Kidney (tissue), 14 donors: Measurements from ENCODE around the gene IL1RAP. TPM values are rescaled to one million over a fixed set of nuclear protein-coding genes. Genes with fewer than 3 reads are reported as not detected.

Experiments
- DNase-seq, 5 donors: peaks; one replicate each; pipeline ENCODE4 v3.0.0-alpha.2; 2013 to 2020
- FAIRE-seq: peaks from 2 replicates; lab custom pipeline; 2012; peaks lifted over from hg19 to GRCh38; lab: Jason Lieb, UNC
- H3K27ac ChIP-seq, 2 donors: one replicate each; pipeline ENCODE4 v1.7.0; 2013; ENCODE audit warnings: low read depth in 2 of 2, low read length in 2 of 2, inconsistent platforms in 1 of 2
- H3K27me3 ChIP-seq: one replicate; pipeline ENCODE4 v1.7.1; 2013; ENCODE audit warnings: low read length, inconsistent platforms; ENCODE audit not compliant: control insufficient read depth, insufficient read depth
- H3K36me3 ChIP-seq, 3 donors: one replicate each; pipeline versions ENCODE4 v1.7.0 to v1.7.1; 2013; ENCODE audit warnings: low read length in 3 of 3, control low read depth in 1 of 3, inconsistent platforms in 1 of 3; ENCODE audit not compliant: insufficient read depth in 3 of 3, control insufficient read depth in 2 of 3
- H3K4me1 ChIP-seq, 3 donors: one replicate each; pipeline versions ENCODE4 v1.7.0 to v1.7.1; 2013; ENCODE audit warnings: low read length in 3 of 3, inconsistent platforms in 1 of 3, low read depth in 1 of 3; ENCODE audit not compliant: control insufficient read depth in 2 of 3, insufficient read depth in 2 of 3
- H3K4me3 ChIP-seq, 3 donors: one replicate each; pipeline versions ENCODE4 v1.7.0 to v1.8.1; 2013; ENCODE audit warnings: low read length in 3 of 3, control low read depth in 1 of 3, inconsistent platforms in 1 of 3
- H3K9ac ChIP-seq, 3 donors: one replicate each; pipeline versions ENCODE4 v1.7.0 to v1.7.1; 2013; ENCODE audit warnings: low read length in 3 of 3, control low read depth in 1 of 3, inconsistent platforms in 1 of 3
- H3K9me3 ChIP-seq, 3 donors: one replicate each; pipeline versions ENCODE4 v1.7.0 to v1.7.1; 2013; ENCODE audit warnings: low read length in 3 of 3, control low read depth in 1 of 3, inconsistent platforms in 1 of 3; ENCODE audit not compliant: control insufficient read depth in 2 of 3, insufficient read depth in 1 of 3
- intact Hi-C: fragments of 100-400 bp; cut with DNase I; formaldehyde crosslinking; loops from one replicate; pipeline ENCODE4 v1.11.1; 2022
- polyA plus RNA-seq: library from polyadenylated mRNA; stranded (reverse); fragments of 350-450 nt; fragmentation: Illumina TruSeq; extraction: RNeasy Lipid Tissue Mini Kit (QIAGEN cat#74804); gene quantifications from one replicate; pipeline ENCODE4 v1.2.3, GENCODE V29; 2014; ENCODE audit warnings: low read depth, low replicate concordance; ENCODE audit not compliant: insufficient read depth
- total RNA-seq: library from RNA; stranded (reverse); fragmentation: NEBNext Ultra II Directional; extraction: Animal tissue kit (Norgen Biotek cat#: 25700); gene quantifications from one replicate; pipeline ENCODE4 v1.2.1, GENCODE V29; 2021
- TF ChIP-seq, protein P1 (sequence below): IDR thresholded peaks from 3 replicates; pipeline ENCODE4 v1.5.1; 2012; ENCODE audit warnings: mild to moderate bottlenecking, moderate library complexity, borderline replicate concordance; ENCODE audit not compliant: insufficient read depth; ENCODE audit errors: extremely low read depth
- donor health status: control.
- donor health status: control.
- donor health status: control.
- donor health status: control.
- donor health status: control.
- donor health status: DM: yes; HTN: yes; CAD: no.
- donor health status: Normal renal cell carcinoma (clear cell type).

IL1RAP gene
- total and polyA plus RNA-seq, 2 donors from 2014 or later, result 1.7 to 10.0 TPM

DNA sequence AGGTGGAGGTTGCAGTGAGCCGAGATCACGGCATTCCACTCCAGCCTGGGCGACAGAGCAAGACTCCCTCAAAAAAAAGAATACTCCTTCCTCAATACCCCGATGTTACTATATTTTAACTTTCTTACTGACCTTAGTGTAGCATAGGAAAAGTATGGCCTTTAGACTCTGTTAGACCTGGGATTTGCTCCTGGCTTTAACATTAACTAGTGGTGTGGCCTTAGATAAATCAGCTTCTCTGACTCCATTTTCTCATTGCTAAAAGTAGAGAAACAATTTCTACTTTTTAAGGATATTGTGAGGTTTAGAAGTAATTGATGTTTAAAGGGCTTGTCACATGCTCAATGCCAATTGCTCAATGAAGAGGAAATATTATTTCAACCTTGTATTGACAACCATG lies 7.6 kb upstream of the IL1RAP start:
- Histone ChIP-seq H3K4me3 (no peak overlapping the region), H3K9me3 (no peaks in the 10 kb centered on the region), H3K27me3 (no peaks in the 10 kb centered on the region), H3K36me3 (no peaks in the 10 kb centered on the region), H3K4me1 (peaks cover 0 to 10% (median 0%) of the 10 kb centered on the region in 3 donors), H3K27ac (no peak overlapping the region), H3K9ac (no peak overlapping the region)
- DNase-seq (peak in 1 of 5 donors; percentile 15), FAIRE-seq (no peak)
- intact Hi-C loops, result no loop called here
- TF ChIP-seq, protein P1, sequence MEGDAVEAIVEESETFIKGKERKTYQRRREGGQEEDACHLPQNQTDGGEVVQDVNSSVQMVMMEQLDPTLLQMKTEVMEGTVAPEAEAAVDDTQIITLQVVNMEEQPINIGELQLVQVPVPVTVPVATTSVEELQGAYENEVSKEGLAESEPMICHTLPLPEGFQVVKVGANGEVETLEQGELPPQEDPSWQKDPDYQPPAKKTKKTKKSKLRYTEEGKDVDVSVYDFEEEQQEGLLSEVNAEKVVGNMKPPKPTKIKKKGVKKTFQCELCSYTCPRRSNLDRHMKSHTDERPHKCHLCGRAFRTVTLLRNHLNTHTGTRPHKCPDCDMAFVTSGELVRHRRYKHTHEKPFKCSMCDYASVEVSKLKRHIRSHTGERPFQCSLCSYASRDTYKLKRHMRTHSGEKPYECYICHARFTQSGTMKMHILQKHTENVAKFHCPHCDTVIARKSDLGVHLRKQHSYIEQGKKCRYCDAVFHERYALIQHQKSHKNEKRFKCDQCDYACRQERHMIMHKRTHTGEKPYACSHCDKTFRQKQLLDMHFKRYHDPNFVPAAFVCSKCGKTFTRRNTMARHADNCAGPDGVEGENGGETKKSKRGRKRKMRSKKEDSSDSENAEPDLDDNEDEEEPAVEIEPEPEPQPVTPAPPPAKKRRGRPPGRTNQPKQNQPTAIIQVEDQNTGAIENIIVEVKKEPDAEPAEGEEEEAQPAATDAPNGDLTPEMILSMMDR, result no peak

- H3K4me3 ChIP-seq, result no peak overlapping the region
- DNase-seq (no peak), FAIRE-seq (no peak)
- intact Hi-C loops, result no loop called here
- no peak overlapping the region for H3K9ac ChIP-seq
- H3K27me3 ChIP-seq, result peaks cover 2% of the 10 kb centered on the region
- TF ChIP-seq, protein P1, result no peak
- H3K9me3 ChIP-seq, result no peaks in the 10 kb centered on the region
- no peaks in the 10 kb centered on the region for H3K36me3 ChIP-seq
- H3K27ac ChIP-seq, result no peak overlapping the region
- H3K4me1 ChIP-seq, result peaks cover 0 to 4% (median 3%) of the 10 kb centered on the region in 3 donors
Measured at GRCh38 chr3:190512666-190513065, 1.2 kb upstream of the IL1RAP start.

DNA sequence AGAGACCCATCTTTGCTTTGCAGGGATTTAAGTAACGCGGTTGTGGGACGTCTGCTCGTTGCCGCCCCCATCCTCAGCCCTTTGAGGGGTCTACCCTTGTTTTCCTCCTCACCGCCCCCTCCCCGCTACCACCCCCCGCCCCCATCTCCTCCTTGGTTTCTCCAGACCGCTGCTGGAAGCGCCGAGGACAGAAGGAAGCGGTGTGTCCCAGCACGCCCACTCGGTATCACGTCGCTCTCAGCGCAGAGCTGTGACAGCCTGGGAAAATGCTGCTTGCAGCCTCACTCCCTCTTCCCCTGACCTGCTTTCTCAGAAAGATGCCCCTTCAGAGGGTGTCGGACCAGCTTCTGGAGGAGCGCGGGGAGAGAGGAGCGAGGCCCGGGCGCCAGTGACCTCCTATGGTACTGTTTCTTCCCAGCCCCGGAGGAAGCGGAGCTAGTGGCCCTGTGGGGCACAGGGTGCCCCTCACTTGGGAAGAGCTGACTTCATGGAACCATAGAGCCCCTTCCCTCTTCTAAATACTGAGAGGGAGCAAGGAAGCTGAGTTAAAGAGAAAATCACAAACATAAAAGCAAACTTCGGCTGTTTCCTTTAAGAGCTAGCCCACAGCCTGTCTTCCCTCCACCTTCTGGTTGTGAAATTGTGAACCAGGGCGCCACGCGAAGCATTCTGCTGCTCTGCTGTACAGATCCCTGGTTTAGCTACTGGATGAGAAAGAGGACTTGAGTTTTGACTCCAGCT lies 698 bp downstream of the IL1RAP start:
- Histone ChIP-seq H3K9me3 (no peaks in the 10 kb centered on the region), H3K4me1 (peaks cover 0 to 3% (median 0%) of the 10 kb centered on the region in 3 donors), H3K27me3 (peaks cover 2% of the 10 kb centered on the region), H3K27ac (no peak overlapping the region), H3K9ac (peak overlapping the region; percentile 50 to 74 (median 72)), H3K36me3 (no peaks in the 10 kb centered on the region), H3K4me3 (peak overlapping the region; percentile 73 to 88 (median 81))
- FAIRE-seq (no peak), DNase-seq (peak; percentile 45 to 75 (median 62))
- intact Hi-C loops, result no loop called here
- TF ChIP-seq, protein P1, result no peak
